HG03575 (cell line): Measurements from ENCODE around the gene SLC25A30.

Experiments
- ATAC-seq: cut with Tn5 transposase; IDR thresholded peaks from one replicate; pipeline ENCODE4 v1.9.1; 2021; ENCODE audit not compliant: unreplicated experiment, insufficient number of reproducible peaks, low FRiP score; ENCODE audit errors: extremely low read depth

SLC25A30 gene

GRCh38 chr13:45417790-45418534, at the start of gene SLC25A30:
Gene SLC25A30 (minus strand): TSS chr13:45418373. CDS start chr13:45411425, 6,948 bp downstream.
- ATAC-seq, result peak; percentile 48

GRCh38 chr13:45466359-45466758, 48.2 kb upstream of the SLC25A30 start:
- no peak for ATAC-seq

- ATAC-seq, result peak; percentile 64
Observed at GRCh38 chr13:45464687-45465453, 46.7 kb upstream of the SLC25A30 start, which contains the start of gene COG3. Gene COG3 (plus strand): TSS chr13:45464939. CDS start chr13:45465037, 98 bp downstream.

- no peak for ATAC-seq
Observed at GRCh38 chr13:45464141-45464686, 46.0 kb upstream of the SLC25A30 start.

- ATAC-seq, result no peak
Observed at GRCh38 chr13:45456196-45456972, 38.2 kb upstream of the SLC25A30 start.

- no peak for ATAC-seq
Observed at GRCh38 chr13:45454204-45454603, 36.0 kb upstream of the SLC25A30 start.

GRCh38 chr13:45451282-45451681, 33.1 kb upstream of the SLC25A30 start:
- no peak for ATAC-seq

GRCh38 chr13:45448965-45449559, 30.9 kb upstream of the SLC25A30 start:
- no peak for ATAC-seq

- no peak for ATAC-seq
Observed at GRCh38 chr13:45447050-45447661, 29.0 kb upstream of the SLC25A30 start.

GRCh38 chr13:45446181-45446580, 28.0 kb upstream of the SLC25A30 start:
- no peak for ATAC-seq

GRCh38 chr13:45445053-45445452, 26.9 kb upstream of the SLC25A30 start:
- ATAC-seq, result no peak

- no peak for ATAC-seq
Observed at GRCh38 chr13:45441633-45442032, 23.5 kb upstream of the SLC25A30 start.

- ATAC-seq, result no peak
Observed at GRCh38 chr13:45439781-45440462, 21.7 kb upstream of the SLC25A30 start.

- no peak for ATAC-seq
Observed at GRCh38 chr13:45439008-45439407, 20.8 kb upstream of the SLC25A30 start.

GRCh38 chr13:45437947-45438346, 19.8 kb upstream of the SLC25A30 start:
- no peak for ATAC-seq

GRCh38 chr13:45436953-45437352, 18.8 kb upstream of the SLC25A30 start:
- no peak for ATAC-seq

GRCh38 chr13:45436332-45436731, 18.2 kb upstream of the SLC25A30 start:
- no peak for ATAC-seq
